Heart right ventricle (tissue), 16 donors: ENCODE measurements around the gene RAD51B. TPM values are rescaled to one million over a fixed set of nuclear protein-coding genes. Genes with fewer than 3 reads are reported as not detected.

Experiments
- ATAC-seq, 8 donors: fragments of 200-7000 bp; cut with Tn5 transposase; one replicate each; pipeline ENCODE4 v1.9.1; 2020; ENCODE audit warnings: mild to moderate bottlenecking in 8 of 8, moderate library complexity in 8 of 8, moderate number of reproducible peaks in 1 of 8
- DNase-seq, 2 donors: peaks; one replicate each; pipeline ENCODE4 v3.0.0-alpha.2; 2020
- H3K27ac ChIP-seq, 10 donors: fragments of 200-600 bp; sonication (generic) in 2 of 10; one replicate each; pipeline versions ENCODE4 v1.5.0 to v1.8.0; 2020 to 2022; ENCODE audit warnings: mild to moderate bottlenecking in 3 of 10
- H3K27me3 ChIP-seq, 7 donors: fragments of 200-600 bp; one replicate each; pipeline ENCODE4 v1.8.0; 2021 to 2022; ENCODE audit warnings: mild to moderate bottlenecking in 2 of 7
- H3K36me3 ChIP-seq, 9 donors: fragments of 200-600 bp; sonication (generic) in 1 of 9; one replicate each; pipeline versions ENCODE4 v1.5.0 to v1.8.0; 2020 to 2022; ENCODE audit warnings: mild to moderate bottlenecking in 2 of 9
- H3K4me1 ChIP-seq, 9 donors: fragments of 200-600 bp; sonication (generic) in 1 of 9; one replicate each; pipeline versions ENCODE4 v1.5.0 to v1.8.0; 2020 to 2022; ENCODE audit warnings: mild to moderate bottlenecking in 4 of 9
- H3K4me3 ChIP-seq, 10 donors: fragments of 200-600 bp; sonication (generic) in 2 of 10; one replicate each; pipeline versions ENCODE4 v1.5.0 to v1.8.0; 2020 to 2022; ENCODE audit warnings: mild to moderate bottlenecking in 7 of 10, moderate library complexity in 2 of 10
- H3K9me3 ChIP-seq, 11 donors: fragments of 200-600 bp in 10 of 11; sonication (generic) in 2 of 11; one replicate each; pipeline versions ENCODE4 v1.5.0 to v1.8.0; 2013 to 2022; ENCODE audit warnings: mild to moderate bottlenecking in 2 of 11, control low read depth in 1 of 11, moderate library complexity in 1 of 11
- CTCF ChIP-seq, 9 donors: fragments of 200-600 bp; sonication (generic) in 2 of 9; IDR thresholded peaks; one replicate each; pipeline versions ENCODE4 v1.5.0 to v1.8.0; 2021 to 2022; ENCODE audit warnings: antibody characterized with exemption in 9 of 9, mild to moderate bottlenecking in 5 of 9, moderate library complexity in 1 of 9
- WGBS, 2 donors: extraction: QIAGEN DNeasy Blood & Tissue Kit; methylation state at CpG; one replicate each; pipeline ENCODE4 v1.1.7; 2013; ENCODE audit warnings: inconsistent platforms in 1 of 2; 5-methylcytosine and 5-hydroxymethylcytosine counted together
- intact Hi-C, 10 donors: fragments of 100-400 bp; cut with DNase I; formaldehyde crosslinking; loops; one replicate each; pipeline versions ENCODE4 v1.11.1 to v1.14.2; 2022
- polyA plus RNA-seq, 2 donors: library from polyadenylated mRNA; stranded (reverse); fragments of 200-250 nt; gene quantifications; one replicate each; pipeline ENCODE4 v1.2.3, GENCODE V29; 2013
- total RNA-seq, 10 donors: library from RNA; stranded (reverse); fragmentation: NEBNext Ultra II Directional in 3 of 10; extraction: Animal tissue kit (Norgen Biotek cat#: 25700) in 3 of 10; gene quantifications; one replicate each; pipeline versions ENCODE4 v1.2.1 to v1.2.4, GENCODE V29; 2021 to 2023
- donor health status: Arrhythmogenic right ventricular cardiomyopathy.
- donor health status: ischemic (EF 13 %, LVEDD 7.1; RV severe dilation, severe dysfunction).
- donor health status: healthy with polysubstance abuse.
- donor health status: DM: no; HTN: yes; CAD: no.
- donor health status: DM: no; HTN: no; CAD: no.
- donor health status: ischemic (EF 25% LVEDD 6.9; RV normal size, moderate dysfunction).
- donor health status: ischemic (EF 25% LVEDD 5.7; RV mildly dilated, moderate dysfunction).
- donor health status: healthy.
- donor health status: DM: yes; HTN: yes; CAD: no.
- donor health status: Ischemic cardiomyopathy.
- donor health status: ischemic (EF 35%, LVEDD 5.7; RV mildly dilated, moderate dysfunction).
- donor health status: nonischemic (EF 11% LVEDD 7.7; RV severe dilation, severe dysfunction).
- donor health status: DM: yes; HTN: yes; CAD: no.
- donor health status: PGD.
- donor health status: ischemic (EF 29% LVEDD 5.4; RV normal size, mild dysfunction).
- donor health status: nonischemic (EF 23%, LVEDD 6.1; RV moderate dilation, normal function).

RAD51B gene
- total and polyA plus RNA-seq, 12 donors: 0.88 to 8.6 (median 3.5) TPM

- intact Hi-C loops: no loop called here
- DNase-seq: no peak
- no peak for TF ChIP-seq CTCF (IDR thresholded peaks at IDR 0.05)
- Histone ChIP-seq H3K27me3 (no peaks in the 10 kb centered on the region), H3K36me3 (no peaks in the 10 kb centered on the region), H3K9me3 (no peaks in the 10 kb centered on the region), H3K4me3 (no peak overlapping the region), H3K4me1 (peaks cover 19 to 65% (median 47%) of the 10 kb centered on the region in 9 donors), H3K27ac (peak overlapping the region in 8 of 10 donors; percentile 9 to 78 (median 51))
- WGBS, 2 donors: 78 to 90% methylated on average over 4 of the region's 4 CpGs
- ATAC-seq: no peak
Measured at GRCh38 chr14:68554231-68554630, 734.7 kb downstream of the RAD51B start.

GRCh38 chr14:68556253-68556652 is 736.7 kb downstream of the RAD51B start:
- Histone ChIP-seq H3K27ac (no peak overlapping the region), H3K27me3 (no peaks in the 10 kb centered on the region), H3K36me3 (no peaks in the 10 kb centered on the region), H3K4me1 (peaks cover 14 to 49% (median 31%) of the 10 kb centered on the region in 9 donors), H3K9me3 (no peaks in the 10 kb centered on the region), H3K4me3 (no peak overlapping the region)
- TF ChIP-seq CTCF (IDR thresholded peaks at IDR 0.05): no peak
- ATAC-seq (no peak), DNase-seq (no peak)
- intact Hi-C loops: no loop called here
- WGBS, 2 donors: 100% methylated on average over 4 of the region's 4 CpGs

GRCh38 chr14:68557648-68558047 is 738.1 kb downstream of the RAD51B start:
- intact Hi-C loops: no loop called here
- ATAC-seq: no peak
- no peak for TF ChIP-seq CTCF (IDR thresholded peaks at IDR 0.05)
- H3K4me3 ChIP-seq: no peak overlapping the region
- DNase-seq: no peak
- no peaks in the 10 kb centered on the region for H3K27me3 ChIP-seq
- no peaks in the 10 kb centered on the region for H3K36me3 ChIP-seq
- 76 to 82% methylated on average over 2 of the region's 2 CpGs for WGBS, 2 donors
- no peaks in the 10 kb centered on the region for H3K9me3 ChIP-seq
- H3K27ac ChIP-seq: no peak overlapping the region
- H3K4me1 ChIP-seq: peaks cover 14 to 49% (median 35%) of the 10 kb centered on the region in 9 donors

- Histone ChIP-seq H3K27me3 (no peaks in the 10 kb centered on the region), H3K4me1 (peaks cover 14 to 49% (median 35%) of the 10 kb centered on the region in 9 donors), H3K27ac (no peak overlapping the region), H3K36me3 (no peaks in the 10 kb centered on the region), H3K9me3 (no peaks in the 10 kb centered on the region), H3K4me3 (no peak overlapping the region)
- DNase-seq (no peak), ATAC-seq (no peak)
- intact Hi-C loops: no loop called here
- no peak for TF ChIP-seq CTCF (IDR thresholded peaks at IDR 0.05)
- WGBS, 2 donors: 95 to 97% methylated on average over 11 of the region's 11 CpGs
Measured at GRCh38 chr14:68558096-68558495, 738.5 kb downstream of the RAD51B start.
